Measurements from ENCODE around the gene MIA2.
"Not testable (repeated sequence)": the region's sequence is repeated elsewhere in the genome, so short reads cannot be mapped to it uniquely, and the experiment has no call there.

Gene MIA2

GRCh38 chr14:39341126-39341525, 107.4 kb downstream of the MIA2 start:
- not testable (repeated sequence) for DNase-seq

- no peak for DNase-seq
These were observed 109.1 kb downstream of the MIA2 start for GRCh38 chr14:39342768-39343167.

GRCh38 chr14:39343614-39344013, 109.9 kb downstream of the MIA2 start:
- no peak for DNase-seq

GRCh38 chr14:39350866-39351265, 117.2 kb downstream of the MIA2 start:
- DNase-seq = no peak

DNA sequence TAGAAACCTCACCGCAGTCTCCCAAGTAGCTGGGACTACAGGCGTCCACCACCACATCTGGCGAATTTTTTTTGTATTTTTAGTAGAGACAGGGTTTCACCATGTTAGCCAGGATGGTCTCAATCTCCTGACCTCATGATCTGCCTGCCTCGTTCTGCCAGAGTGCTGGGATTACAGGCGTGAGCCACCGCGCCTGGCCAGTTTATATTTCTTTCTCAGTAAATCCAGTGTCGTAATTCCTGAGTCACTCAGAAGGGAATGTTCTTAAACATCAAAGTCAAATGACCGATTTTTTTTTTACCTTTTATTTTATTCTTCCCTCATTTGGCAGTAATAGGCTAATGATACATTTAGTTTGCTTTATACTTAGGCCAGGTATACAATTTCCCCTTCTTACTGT, 118.0 kb downstream of the MIA2 start:
- no peak for DNase-seq

- DNase-seq = not testable (repeated sequence)
These were observed 125.4 kb downstream of the MIA2 start for GRCh38 chr14:39359069-39359468.

- no peak for DNase-seq
These were observed 126.6 kb downstream of the MIA2 start for GRCh38 chr14:39360316-39360715.

- not testable (repeated sequence) for DNase-seq
These were observed 127.8 kb downstream of the MIA2 start for GRCh38 chr14:39361556-39361955.

DNA sequence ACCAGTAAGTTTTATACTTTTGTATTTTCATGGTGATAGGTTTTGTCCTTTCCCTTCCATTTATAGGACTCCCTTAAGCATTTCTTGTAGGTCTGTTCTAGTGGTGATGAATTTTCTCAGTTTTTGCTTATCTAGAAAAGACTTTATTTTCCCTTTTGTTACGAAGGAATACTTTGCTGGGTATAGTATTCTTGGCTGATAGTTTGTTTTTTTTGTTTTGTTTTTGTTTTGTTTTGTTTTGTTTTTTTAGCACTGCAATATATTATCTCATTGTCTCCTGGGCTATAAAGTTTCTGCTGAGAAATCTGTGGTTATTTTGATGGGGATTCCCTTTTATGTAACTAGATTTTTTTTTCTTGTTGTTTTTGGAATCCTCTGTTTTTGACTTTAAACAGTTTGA, 130.8 kb downstream of the MIA2 start:
- DNase-seq = no peak

DNA sequence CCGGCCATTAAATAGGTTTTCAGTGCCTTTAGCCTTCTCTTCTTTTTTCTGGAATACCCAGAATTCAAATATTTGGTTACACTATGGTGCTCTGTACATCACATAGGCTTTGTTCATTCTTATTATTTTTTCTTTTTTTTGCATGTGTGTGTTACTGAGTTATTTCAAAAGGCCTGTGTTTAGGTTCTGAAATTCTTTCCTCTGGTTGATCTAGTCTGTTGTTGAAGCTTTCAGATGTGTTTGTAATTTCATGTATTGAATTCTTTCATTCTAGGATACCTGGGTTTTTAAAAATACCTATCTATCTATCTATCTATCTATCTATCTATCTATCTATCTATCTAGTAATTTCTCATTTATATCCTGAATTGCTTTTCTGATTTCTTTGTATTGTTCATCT, 131.6 kb downstream of the MIA2 start:
- no peak for DNase-seq

DNA sequence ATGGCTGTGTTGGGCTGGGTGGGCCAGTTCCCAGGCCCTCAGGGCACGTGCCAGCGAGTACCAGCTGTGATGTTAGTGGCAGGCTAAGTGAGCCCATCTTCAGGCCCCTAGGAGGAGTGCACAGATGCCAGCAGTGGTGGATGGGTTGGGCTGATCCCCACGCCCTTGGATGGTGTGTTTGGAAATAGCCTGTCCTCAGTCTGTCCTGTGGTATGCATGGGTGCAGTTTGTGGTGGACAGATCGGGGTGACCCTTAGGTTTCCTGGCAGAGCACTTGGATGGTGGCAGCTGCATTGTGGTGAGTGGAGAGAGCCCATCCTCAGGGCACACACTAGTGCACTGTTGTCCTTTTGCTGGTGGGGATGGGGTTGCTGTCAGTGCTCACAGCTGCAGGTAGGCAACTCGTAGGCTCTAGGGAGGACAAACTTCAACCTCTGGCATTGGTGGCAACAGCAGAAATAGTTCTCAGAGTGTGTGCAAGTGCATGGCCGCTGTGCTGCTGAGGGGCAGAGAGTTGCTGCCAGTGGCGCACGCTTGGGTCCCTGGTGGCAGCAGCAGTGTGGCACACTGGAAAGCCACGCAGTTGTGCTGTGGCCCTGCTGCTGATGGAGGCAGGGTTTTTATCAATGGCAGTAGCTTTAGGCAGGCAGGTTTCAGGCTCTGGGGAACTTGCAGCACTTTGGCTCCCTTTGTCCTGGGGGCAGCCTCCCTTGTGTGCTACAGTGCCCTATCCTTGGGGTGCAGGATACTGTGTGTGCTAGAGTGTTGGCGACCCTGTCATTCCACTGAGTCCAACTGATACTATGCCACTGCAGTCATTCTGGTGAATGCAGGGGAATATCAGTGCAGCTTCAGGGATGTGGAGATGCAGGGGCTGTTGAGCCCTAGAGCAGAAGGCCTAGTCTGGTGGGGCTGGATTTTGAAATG, 133.0 kb downstream of the MIA2 start:
- DNase-seq = no peak

GRCh38 chr14:39367387-39367751, 133.7 kb downstream of the MIA2 start:
- no peak for DNase-seq

GRCh38 chr14:39368261-39368959, 134.7 kb downstream of the MIA2 start:
- DNase-seq = peak; percentile 83

GRCh38 chr14:39369029-39369428, 135.3 kb downstream of the MIA2 start:
- DNase-seq = no peak

GRCh38 chr14:39370415-39370814, 136.7 kb downstream of the MIA2 start:
- DNase-seq = no peak

DNA sequence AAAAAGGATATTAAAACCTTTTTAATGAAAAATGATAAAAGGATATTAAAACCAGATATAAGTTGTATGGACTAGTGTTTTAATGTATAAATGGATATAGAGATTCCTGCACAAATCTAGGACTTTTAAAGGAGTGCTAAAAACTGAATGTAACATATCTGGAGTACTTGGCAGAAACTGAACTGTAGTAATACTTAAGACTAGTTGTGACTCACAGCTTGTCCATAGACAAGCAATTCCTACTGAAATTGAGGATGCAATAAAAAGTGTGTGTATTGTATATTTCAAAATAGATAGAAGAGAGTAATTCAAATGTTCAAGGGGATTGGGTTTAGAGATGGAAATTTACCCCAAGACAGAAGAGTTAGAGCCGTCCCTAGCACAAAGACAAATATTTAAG, 138.9 kb downstream of the MIA2 start:
- DNase-seq = no peak

GRCh38 chr14:39374851-39375250, 141.1 kb downstream of the MIA2 start:
- no peak for DNase-seq

DNA sequence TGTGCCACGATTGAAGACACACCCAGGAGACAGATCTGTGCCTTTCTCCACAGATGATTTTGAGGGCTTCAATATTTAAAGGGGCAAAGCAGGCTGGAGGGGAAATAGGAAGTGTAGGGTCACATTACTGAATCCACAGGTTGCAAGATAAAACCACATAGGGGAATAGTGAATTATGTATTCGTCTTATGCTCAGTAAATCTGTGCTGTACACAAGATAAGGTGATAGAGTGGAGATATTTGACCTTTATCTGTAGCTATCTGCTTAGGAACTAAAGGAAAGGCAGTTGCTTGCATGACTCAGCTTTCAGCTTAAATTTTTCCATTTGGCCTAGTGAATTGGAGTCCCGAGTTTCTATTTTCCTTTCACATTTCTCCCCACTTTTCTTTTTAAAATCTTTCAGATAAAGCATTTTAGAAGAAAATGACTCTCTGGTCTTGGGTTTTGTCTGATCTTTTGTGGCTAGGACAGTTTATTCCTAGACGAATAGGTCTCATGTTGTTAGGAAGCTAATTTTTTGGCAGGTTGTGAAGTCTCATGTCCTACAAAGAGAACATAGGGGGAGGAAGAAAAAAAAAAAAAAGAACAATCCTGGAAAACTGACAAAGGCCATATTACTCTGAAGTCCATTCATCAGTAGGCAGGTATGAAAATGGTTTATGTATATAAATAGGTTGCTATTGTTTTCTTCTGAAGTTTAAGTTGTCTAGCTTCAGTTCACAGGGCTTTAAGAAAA, 143.1 kb downstream of the MIA2 start:
- DNase-seq = no peak

- DNase-seq = no peak
These were observed 147.7 kb downstream of the MIA2 start for GRCh38 chr14:39381366-39381765.

GRCh38 chr14:39382463-39382862, 148.7 kb downstream of the MIA2 start:
- DNase-seq = no peak

- DNase-seq = no peak
These were observed 149.4 kb downstream of the MIA2 start for GRCh38 chr14:39383026-39383660.

GRCh38 chr14:39383741-39384140, 150.0 kb downstream of the MIA2 start:
- DNase-seq = no peak

GRCh38 chr14:39384177-39384576, 150.5 kb downstream of the MIA2 start:
- no peak for DNase-seq

All from NCI-H1694 (cell line).